ENCODE results near the gene INO80E.
"Not testable (repeated sequence)": the region's sequence is repeated elsewhere in the genome, so short reads cannot be mapped to it uniquely, and the experiment has no call there.

Gene INO80E

DNA sequence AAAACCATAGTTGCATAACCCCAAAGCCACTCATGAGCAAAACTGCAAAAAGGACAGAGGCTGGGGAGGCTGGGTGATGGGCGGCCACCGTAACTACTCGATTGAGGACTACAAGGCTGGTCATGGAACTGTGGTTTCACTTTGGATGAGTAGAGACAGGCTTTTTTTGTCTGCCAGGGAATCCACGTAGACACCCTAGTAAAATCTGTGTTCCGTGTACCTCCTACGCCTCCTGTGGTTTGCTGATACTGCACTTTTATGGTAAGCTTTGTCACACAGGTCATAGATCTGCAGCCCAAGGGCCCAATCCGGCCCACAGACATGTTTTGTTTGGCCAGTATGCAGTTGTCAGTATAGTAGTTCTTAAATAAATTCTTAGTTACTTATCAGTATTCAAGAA is 37.2 kb downstream of the INO80E start:
- DNase-seq = peak; percentile 67

DNA sequence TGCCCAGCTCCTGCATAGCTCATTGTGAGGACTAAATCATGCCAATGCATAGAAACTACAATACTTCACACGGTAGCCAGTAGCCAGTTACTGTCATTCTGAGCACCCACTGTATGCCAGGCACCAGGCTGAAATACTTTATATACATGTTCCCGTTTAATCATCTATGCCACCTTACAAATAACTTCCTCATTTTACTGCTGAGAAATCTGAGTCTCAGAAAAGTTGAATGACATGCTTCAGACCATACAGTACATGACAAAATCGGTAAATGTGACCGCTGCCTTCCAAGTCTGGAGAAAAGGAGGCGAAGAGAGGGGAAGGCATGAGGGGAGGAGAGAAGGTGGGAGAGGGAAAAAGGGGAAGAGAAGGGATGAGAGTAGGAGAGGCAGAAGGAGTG is 44.2 kb downstream of the INO80E start:
- peak; percentile 35 for DNase-seq

DNA sequence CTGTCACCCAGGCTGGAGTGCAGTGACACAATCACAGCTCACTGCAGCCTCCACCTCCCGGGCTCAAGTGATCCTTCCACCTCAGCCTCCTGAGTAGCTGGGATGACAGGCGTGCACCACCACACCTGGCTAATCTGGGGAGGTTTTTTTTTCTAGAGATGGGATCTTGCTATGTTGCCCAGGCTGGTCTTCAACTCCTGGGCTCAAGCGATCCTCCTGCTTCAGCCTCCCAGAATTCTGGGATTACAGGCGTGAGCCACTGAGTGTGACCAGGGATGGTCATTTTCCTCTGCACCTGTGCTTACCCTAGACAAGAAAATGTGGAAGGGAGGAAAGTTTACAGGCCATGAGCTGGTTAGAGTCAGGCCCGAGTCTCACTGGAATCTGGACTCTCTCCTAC is 44.6 kb downstream of the INO80E start:
- DNase-seq = not testable (repeated sequence)

DNA sequence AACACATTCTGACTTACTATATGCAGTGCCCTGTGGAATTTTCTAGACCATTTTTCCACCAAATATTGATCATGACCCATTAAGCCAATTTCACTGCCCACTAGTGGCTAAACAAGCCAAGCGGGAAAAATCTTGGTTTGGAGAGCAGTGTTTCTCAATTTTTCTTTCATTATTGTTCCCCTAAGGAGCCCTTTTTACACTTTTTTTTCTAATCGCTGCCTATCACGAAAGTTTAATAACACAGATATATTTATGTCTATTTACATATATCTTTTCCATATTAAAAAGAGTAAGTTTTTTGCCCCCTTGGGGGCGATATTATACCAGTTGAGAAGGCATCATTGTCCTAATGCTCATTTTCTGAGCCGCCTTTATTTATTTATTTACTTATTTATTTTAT is 45.8 kb downstream of the INO80E start:
- DNase-seq = peak; percentile 57

DNA sequence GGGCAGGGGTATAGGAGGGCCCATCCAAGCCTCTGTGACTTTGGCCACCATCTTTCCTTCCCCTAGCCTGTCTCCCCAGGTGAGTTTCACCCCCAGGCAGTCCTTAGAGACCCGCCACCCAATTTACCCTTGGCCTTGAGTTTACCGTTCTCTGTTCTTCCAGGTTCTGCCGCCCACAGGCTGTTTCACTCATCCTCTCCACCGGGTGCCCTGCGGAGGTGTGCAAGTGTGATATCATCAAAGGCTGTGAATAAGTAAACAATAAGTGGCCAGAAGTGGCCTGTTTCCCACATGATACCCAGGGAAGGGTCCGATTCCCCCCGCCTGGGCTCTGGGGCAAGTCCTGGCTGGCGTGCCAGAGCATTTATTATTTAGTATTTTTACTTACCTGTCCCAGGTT is 50.1 kb downstream of the INO80E start:
- DNase-seq = no peak

DNA sequence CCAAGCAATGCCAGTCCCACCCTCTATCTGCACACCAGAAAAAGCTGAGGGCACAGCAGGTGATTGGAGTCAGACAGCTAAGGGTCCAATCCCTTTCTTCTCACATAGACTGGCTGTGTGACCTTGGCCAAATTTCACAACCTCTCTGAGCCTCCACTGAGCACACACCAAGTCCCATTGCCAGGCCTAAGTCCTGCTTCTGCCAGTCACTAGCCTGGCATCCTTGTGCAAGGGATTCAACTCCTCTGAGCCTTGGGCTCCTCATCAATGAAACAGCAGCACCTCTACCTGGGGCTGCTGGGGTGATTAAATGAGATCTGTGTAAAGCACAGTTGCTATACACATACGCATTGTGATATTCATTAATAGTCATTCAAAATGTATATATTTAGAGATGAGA is 50.5 kb downstream of the INO80E start:
- DNase-seq = no peak

DNA sequence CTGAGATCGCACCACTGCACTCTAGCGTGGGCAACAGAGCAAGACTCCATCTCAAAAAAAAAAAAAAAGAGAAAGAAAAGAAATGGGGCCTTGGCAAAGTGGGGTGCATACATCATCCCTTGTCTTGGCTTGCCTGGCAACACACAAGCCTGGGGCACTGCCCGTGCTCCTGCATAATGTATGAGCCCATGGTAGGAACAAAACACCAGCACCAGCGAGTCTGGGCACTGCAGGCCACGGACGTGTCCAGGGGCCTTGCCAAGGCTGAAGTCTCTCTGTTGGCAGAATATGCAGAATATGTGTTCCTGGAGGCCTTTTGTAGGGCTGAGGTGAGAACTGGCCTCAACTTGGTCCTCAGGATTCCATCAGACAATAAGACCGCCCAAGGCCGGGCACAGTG is 53.8 kb downstream of the INO80E start:
- DNase-seq = no peak

DNA sequence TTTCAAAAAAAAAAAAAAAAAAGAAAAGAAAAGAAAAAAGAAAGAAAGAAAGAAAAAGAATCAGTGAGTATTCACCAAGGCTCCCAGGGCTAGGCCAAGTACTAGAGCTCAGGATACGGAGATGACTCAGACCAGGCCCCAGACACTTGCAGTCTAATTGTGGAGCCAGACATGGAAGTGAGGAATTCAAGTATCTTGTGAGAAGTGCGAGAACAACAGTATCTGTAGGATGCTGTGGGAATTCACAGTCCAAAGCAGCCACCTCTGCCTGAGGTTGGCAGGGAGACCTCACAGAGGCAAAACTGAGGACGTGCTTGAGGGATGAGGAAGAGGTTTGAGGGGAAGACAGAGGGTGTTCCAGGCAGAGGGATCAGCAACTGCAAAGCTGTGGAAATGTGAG is 55.5 kb downstream of the INO80E start:
- DNase-seq = no peak

DNA sequence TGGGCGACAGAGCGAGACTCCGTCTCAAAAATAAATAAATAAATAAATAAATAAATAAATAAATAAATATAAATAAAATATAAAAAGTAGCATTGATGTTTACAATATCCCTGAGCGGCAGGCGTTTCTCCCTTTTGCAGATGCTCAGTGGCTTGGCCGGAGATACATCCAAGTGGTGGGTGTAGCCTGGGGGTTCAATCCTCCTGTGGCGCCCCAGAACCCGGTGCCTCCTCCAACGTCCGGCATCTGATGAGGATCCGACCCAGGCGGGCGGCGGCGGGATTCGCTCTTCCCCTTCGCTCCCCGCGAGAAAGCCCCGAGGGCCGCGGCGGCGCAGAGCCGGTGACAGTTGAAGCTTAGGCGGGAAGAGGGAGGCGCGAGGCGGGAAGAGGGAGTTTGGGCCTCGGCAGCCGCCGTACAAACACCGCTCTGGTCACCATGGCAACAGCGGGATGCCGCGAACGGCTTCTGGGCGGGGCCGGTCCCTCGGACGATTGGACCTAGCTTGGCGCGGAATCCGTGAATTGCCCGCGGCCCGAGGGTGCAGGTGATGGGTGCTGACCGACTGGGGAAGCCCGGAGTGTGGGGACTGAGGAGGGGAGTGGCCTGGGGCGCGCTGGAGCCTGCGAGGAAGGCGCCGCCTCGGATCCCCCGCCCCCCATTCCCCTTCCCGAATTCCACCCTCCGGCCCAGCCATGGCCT is 56.8 kb downstream of the INO80E start:
- DNase-seq = peak; percentile 95

DNA sequence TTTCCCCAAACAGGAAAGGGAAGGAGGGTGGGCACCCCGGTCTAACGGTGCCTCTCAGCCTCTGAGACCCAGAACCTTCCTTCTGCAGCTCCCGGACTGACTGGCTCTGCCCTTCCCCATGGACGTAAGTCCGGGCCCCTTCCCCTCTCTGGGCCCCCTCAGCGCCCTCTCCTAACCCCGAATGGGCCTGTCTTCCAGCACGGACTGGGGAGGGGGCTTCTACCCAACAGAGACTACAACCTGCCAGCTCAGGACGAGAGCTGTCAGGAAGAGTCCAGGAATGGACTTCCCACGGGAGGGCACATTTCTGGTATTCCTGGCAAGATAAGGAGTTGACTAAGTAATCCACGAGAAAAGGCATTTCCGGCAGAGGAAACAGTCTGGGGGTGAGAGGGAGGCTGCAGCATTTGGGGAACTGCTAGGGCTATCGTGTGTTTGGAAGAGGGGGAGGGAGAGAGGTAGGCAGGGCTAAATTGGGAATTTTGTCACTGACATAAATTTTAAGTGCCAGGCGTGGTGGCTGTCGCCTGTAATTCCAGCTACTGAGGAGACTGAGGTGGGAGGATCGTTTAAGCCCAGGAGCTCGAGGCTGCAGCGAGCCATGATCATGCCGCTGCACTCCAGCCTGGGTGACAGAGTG is 57.5 kb downstream of the INO80E start:
- DNase-seq = no peak

DNA sequence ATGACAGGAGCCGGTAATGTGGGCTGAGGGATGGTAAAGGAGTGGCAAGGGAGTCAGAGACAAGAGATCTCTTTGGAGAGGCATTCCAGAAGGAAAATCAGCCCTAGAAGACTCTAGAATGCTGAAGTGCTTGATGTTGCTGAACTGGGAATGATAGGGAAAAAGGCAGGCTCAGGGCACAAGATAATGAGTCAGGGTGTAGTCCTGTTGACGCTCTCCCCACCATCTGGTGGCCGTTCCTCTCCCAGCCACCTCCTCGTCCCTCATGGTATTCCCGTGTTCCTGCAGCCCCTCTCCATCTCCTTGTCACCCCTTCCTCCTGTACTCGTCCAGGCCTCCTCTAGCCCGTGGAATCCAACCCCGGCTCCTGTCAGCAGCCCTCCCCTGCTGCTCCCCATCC is 58.4 kb downstream of the INO80E start:
- DNase-seq = no peak

DNA sequence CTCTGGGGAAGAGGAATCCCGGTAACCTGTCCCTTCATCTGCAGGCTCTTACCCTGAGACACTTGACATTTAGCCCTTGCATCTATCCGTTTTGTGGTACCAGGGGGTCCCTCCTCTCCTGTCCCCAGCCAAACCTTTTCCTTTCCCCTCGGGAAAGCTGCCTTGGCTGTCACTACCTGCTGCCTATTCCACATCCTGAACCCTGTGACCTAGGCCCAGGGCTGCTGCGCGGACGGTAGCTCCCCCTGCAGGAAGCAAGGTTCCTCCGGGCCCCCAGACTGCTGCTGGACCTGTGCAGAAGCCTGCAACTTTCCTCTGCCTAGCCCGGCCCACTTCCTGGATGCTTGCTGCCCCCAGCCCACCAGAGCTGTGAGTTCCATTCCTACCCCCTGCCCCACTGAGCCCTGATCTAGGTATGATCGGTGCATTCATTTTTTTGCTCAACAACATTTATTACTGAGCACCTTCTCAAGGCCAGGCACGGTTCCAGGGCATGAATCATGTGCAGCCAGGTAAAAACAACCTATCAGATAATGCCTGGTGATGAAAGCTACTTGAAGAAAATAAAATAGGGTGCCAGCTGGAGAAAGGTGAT is 59.0 kb downstream of the INO80E start:
- peak; percentile 73 for DNase-seq
